GM12872 (cell line): Measurements from ENCODE around the gene SLC10A7.
A peak's percentile ranks its signal among the peaks of the same experiment; 100 is the strongest.

Experiments
- CTCF ChIP-seq: IDR thresholded peaks from 3 replicates; pipeline ENCODE4 v1.5.1; 2011; ENCODE audit warnings: low read depth, mild to moderate bottlenecking, low read length, moderate library complexity; ENCODE audit not compliant: insufficient read depth

The SLC10A7 gene

GRCh38 chr4:146521541-146522097 is at the start of gene SLC10A7:
Gene SLC10A7, minus strand, starts transcription at chr4:146521940. Its CDS starts 223 bp downstream, at chr4:146521717.
- TF ChIP-seq CTCF: no peak

- TF ChIP-seq CTCF: no peak
Observed at GRCh38 chr4:146567396-146567795, 45.7 kb upstream of the SLC10A7 start.

GRCh38 chr4:146564492-146564891 is 42.8 kb upstream of the SLC10A7 start:
- TF ChIP-seq CTCF: no peak

- no peak for TF ChIP-seq CTCF
Observed at GRCh38 chr4:146550161-146550560, 28.4 kb upstream of the SLC10A7 start.

- 0 out of 3 replicates have a peak, but pooled peaks have one; percentile 1 for TF ChIP-seq CTCF
Observed at GRCh38 chr4:146548443-146548842, 26.7 kb upstream of the SLC10A7 start.

- peak; percentile 56; the same call in 2 of the 3 replicates for TF ChIP-seq CTCF
Observed at GRCh38 chr4:146545102-146545501, 23.4 kb upstream of the SLC10A7 start.

- no peak for TF ChIP-seq CTCF
Observed at GRCh38 chr4:146534178-146534577, 12.4 kb upstream of the SLC10A7 start.
